SK-N-MC (cell line): ENCODE data around the gene C4BPA.

ENCODE experiments used
- DNase-seq: peaks from one replicate; pipeline ENCODE4 v3.0.0-alpha.2; 2011; ENCODE audit warnings: low read depth, low spot score
- H3K27ac ChIP-seq: fragments of 200-600 bp; sonication (generic); 2 replicates; pipeline ENCODE4 v1.5.1; 2016; ENCODE audit warnings: mixed run types
- H3K36me3 ChIP-seq: fragments of 200-600 bp; sonication (generic); 2 replicates; pipeline ENCODE4 v1.6.1; 2017; ENCODE audit warnings: antibody characterized with exemption, low read length, mixed read lengths; ENCODE audit not compliant: insufficient read depth
- H3K4me3 ChIP-seq: fragments of 200-600 bp; sonication (generic); 2 replicates; pipeline ENCODE4 v1.5.1; 2016
- H3K9ac ChIP-seq: fragments of 200-600 bp; sonication (generic); 2 replicates; pipeline ENCODE4 v1.8.0; 2017; ENCODE audit warnings: mixed run types, mixed read lengths; ENCODE audit not compliant: insufficient read length
- H3K9me3 ChIP-seq: fragments of 200-600 bp; sonication (generic); 2 replicates; pipeline ENCODE4 v1.6.1; 2017; ENCODE audit warnings: low read depth, mild to moderate bottlenecking, antibody characterized with exemption, low read length, moderate library complexity, mixed read lengths
- EZH2 ChIP-seq: fragments of 200-600 bp; sonication (generic); IDR thresholded peaks from one replicate; pipeline ENCODE4 v1.6.1; 2017; ENCODE audit warnings: antibody characterized with exemption
- FOXP2 ChIP-seq: optimal IDR thresholded peaks from 2 replicates; pipeline ENCODE3; 2011; ENCODE audit warnings: mild to moderate bottlenecking, moderate library complexity; ENCODE audit not compliant: insufficient read depth; ENCODE audit errors: extremely low read length, control extremely low read depth
- POLR2AphosphoS5 ChIP-seq: IDR thresholded peaks from 2 replicates; pipeline ENCODE4 v1.6.1; 2012; ENCODE audit warnings: mild to moderate bottlenecking, low read depth, low read length, borderline replicate concordance

C4BPA gene

GRCh38 chr1:207103892-207104373, at the start of gene C4BPA:
TSS of gene C4BPA (plus strand) at chr1:207104233. CDS start at chr1:207113026, 8,793 bp downstream.
- Histone ChIP-seq H3K36me3 (no peaks in the 10 kb centered on the region), H3K4me3 (no peak within 1 kb of the TSS), H3K9me3 (no peaks in the 10 kb centered on the region), H3K9ac (no peak within 1 kb of the TSS), H3K27ac (no peak within 1 kb of the TSS)
- no peak for DNase-seq
- TF ChIP-seq EZH2 (no peak), FOXP2 (no peak), POLR2AphosphoS5 (no peak)

- Histone ChIP-seq H3K9ac (no peak overlapping the region), H3K9me3 (no peaks in the 10 kb centered on the region), H3K4me3 (no peak overlapping the region), H3K27ac (no peak overlapping the region), H3K36me3 (peaks cover under 1% of the 10 kb centered on the region)
- no peak for DNase-seq
- TF ChIP-seq FOXP2 (no peak), EZH2 (no peak)
Observed at GRCh38 chr1:207054491-207054890, 49.5 kb upstream of the C4BPA start.

- no peak for DNase-seq
- H3K36me3 ChIP-seq: no peaks in the 10 kb centered on the region
- H3K9ac ChIP-seq: no peak overlapping the region
- H3K27ac ChIP-seq: no peak overlapping the region
- H3K4me3 ChIP-seq: no peak overlapping the region
- no peaks in the 10 kb centered on the region for H3K9me3 ChIP-seq
- TF ChIP-seq EZH2 (no peak), FOXP2 (no peak), POLR2AphosphoS5 (no peak)
Observed at GRCh38 chr1:207055386-207056001, 48.5 kb upstream of the C4BPA start.

GRCh38 chr1:207056673-207057072, 47.4 kb upstream of the C4BPA start:
- Histone ChIP-seq H3K27ac (no peak overlapping the region), H3K36me3 (no peaks in the 10 kb centered on the region), H3K4me3 (no peak overlapping the region), H3K9me3 (no peaks in the 10 kb centered on the region), H3K9ac (no peak overlapping the region)
- TF ChIP-seq FOXP2: no peak
- no peak for TF ChIP-seq POLR2AphosphoS5
- no peak for TF ChIP-seq EZH2
- no peak for DNase-seq

- H3K27ac ChIP-seq: no peak overlapping the region
- H3K9ac ChIP-seq: no peak overlapping the region
- H3K36me3 ChIP-seq: no peaks in the 10 kb centered on the region
- H3K9me3 ChIP-seq: no peaks in the 10 kb centered on the region
- DNase-seq: no peak
- H3K4me3 ChIP-seq: no peak overlapping the region
- TF ChIP-seq POLR2AphosphoS5 (no peak), FOXP2 (no peak), EZH2 (no peak)
Observed at GRCh38 chr1:207058252-207058651, 45.8 kb upstream of the C4BPA start.

GRCh38 chr1:207058878-207059867, 44.9 kb upstream of the C4BPA start:
- TF ChIP-seq FOXP2 (no peak), POLR2AphosphoS5 (no peak), EZH2 (no peak)
- Histone ChIP-seq H3K9me3 (no peaks in the 10 kb centered on the region), H3K9ac (no peak overlapping the region), H3K4me3 (no peak overlapping the region), H3K27ac (no peak overlapping the region), H3K36me3 (no peaks in the 10 kb centered on the region)
- no peak for DNase-seq

- H3K9ac ChIP-seq: no peak overlapping the region
- no peak overlapping the region for H3K4me3 ChIP-seq
- no peak overlapping the region for H3K27ac ChIP-seq
- H3K36me3 ChIP-seq: no peaks in the 10 kb centered on the region
- no peak for TF ChIP-seq EZH2
- TF ChIP-seq FOXP2: no peak
- TF ChIP-seq POLR2AphosphoS5: no peak
- DNase-seq: no peak
- H3K9me3 ChIP-seq: no peaks in the 10 kb centered on the region
Observed at GRCh38 chr1:207059881-207060280, 44.2 kb upstream of the C4BPA start.

GRCh38 chr1:207060596-207060995, 43.4 kb upstream of the C4BPA start:
- H3K36me3 ChIP-seq: no peaks in the 10 kb centered on the region
- no peak overlapping the region for H3K4me3 ChIP-seq
- no peak overlapping the region for H3K9ac ChIP-seq
- H3K9me3 ChIP-seq: no peaks in the 10 kb centered on the region
- TF ChIP-seq FOXP2 (no peak), EZH2 (no peak), POLR2AphosphoS5 (no peak)
- no peak for DNase-seq
- no peak overlapping the region for H3K27ac ChIP-seq
